GM23338 (cell line): ENCODE measurements around the gene POLA1. TPM values are rescaled to one million over a fixed set of nuclear protein-coding genes. Genes with fewer than 3 reads are reported as not detected.

Source experiments
- ATAC-seq: fragments of 200-7000 bp; cut with Tn5 transposase; 3 replicates; pipeline ENCODE4 v1.9.1; 2020
- DNase-seq: peaks from one replicate; pipeline ENCODE4 v3.0.0-alpha.2; 2015; ENCODE audit warnings: low spot score
- H2AFZ ChIP-seq: fragments of 200-600 bp; sonication (generic); 2 replicates; pipeline ENCODE4 v1.8.0; 2016; ENCODE audit warnings: antibody characterized with exemption, mild to moderate bottlenecking, moderate library complexity
- H3F3A ChIP-seq: fragments of 200-600 bp; sonication (generic); replicated peaks from 2 replicates; pipeline ENCODE4 v1.8.0; 2017; ENCODE audit warnings: antibody characterized with exemption, mixed run types, low read depth
- H3K27ac ChIP-seq: fragments of 200-600 bp; sonication (generic); 2 replicates; pipeline ENCODE4 v1.6.1; 2016; ENCODE audit warnings: low read depth
- H3K27me3 ChIP-seq: fragments of 200-600 bp; sonication (generic); 2 replicates; pipeline ENCODE4 v1.8.0; 2016; ENCODE audit warnings: mild to moderate bottlenecking, mixed run types, moderate library complexity; ENCODE audit not compliant: insufficient read depth
- H3K36me3 ChIP-seq: fragments of 200-600 bp; sonication (generic); 2 replicates; pipeline ENCODE4 v1.8.0; 2016; ENCODE audit warnings: mild to moderate bottlenecking; ENCODE audit not compliant: insufficient read depth
- H3K4me1 ChIP-seq: fragments of 200-600 bp; sonication (generic); 2 replicates; pipeline ENCODE4 v1.8.0; 2016; ENCODE audit warnings: mild to moderate bottlenecking, moderate library complexity; ENCODE audit not compliant: insufficient read depth
- H3K4me2 ChIP-seq: fragments of 200-600 bp; sonication (generic); 2 replicates; pipeline ENCODE4 v1.7.1; 2017; ENCODE audit warnings: mixed run types
- H3K4me3 ChIP-seq: fragments of 200-600 bp; sonication (generic); 2 replicates; pipeline ENCODE4 v1.6.1; 2016; ENCODE audit warnings: mixed run types
- H3K79me2 ChIP-seq: fragments of 200-600 bp; sonication (generic); replicated peaks from 2 replicates; pipeline ENCODE4 v1.8.0; 2017; ENCODE audit warnings: mild to moderate bottlenecking; ENCODE audit not compliant: insufficient read depth
- H3K9me2 ChIP-seq: fragments of 200-600 bp; sonication (generic); 2 replicates; pipeline ENCODE4 v1.8.0; 2017; ENCODE audit not compliant: insufficient read depth
- H4K20me1 ChIP-seq: fragments of 200-600 bp; sonication (generic); replicated peaks from 2 replicates; pipeline ENCODE4 v1.8.0; 2017; ENCODE audit warnings: mild to moderate bottlenecking; ENCODE audit not compliant: insufficient read depth
- H3K27ac Mint-ChIP-seq: 2 replicates; pipeline ENCODE4 v1.8.0; 2020; ENCODE audit warnings: inconsistent platforms, mild to moderate bottlenecking, moderate library complexity, mixed read lengths
- H3K27me3 Mint-ChIP-seq: 3 replicates; pipeline ENCODE4 v1.8.0; 2022; ENCODE audit warnings: low read depth, mild to moderate bottlenecking, moderate library complexity, mixed read lengths, inconsistent platforms; ENCODE audit not compliant: insufficient read depth, poor library complexity
- H3K36me3 Mint-ChIP-seq: 3 replicates; pipeline ENCODE4 v1.8.0; 2021; ENCODE audit warnings: low read depth, mild to moderate bottlenecking, inconsistent platforms, moderate library complexity, mixed read lengths
- H3K4me1 Mint-ChIP-seq: 3 replicates; pipeline ENCODE4 v1.8.0; 2020; ENCODE audit warnings: mild to moderate bottlenecking, inconsistent platforms, mixed read lengths
- H3K4me3 Mint-ChIP-seq: 3 replicates; pipeline ENCODE4 v1.8.0; 2021; ENCODE audit warnings: moderate library complexity, mild to moderate bottlenecking, inconsistent platforms, mixed read lengths
- H3K9me3 Mint-ChIP-seq: 3 replicates; pipeline ENCODE4 v1.8.0; 2020; ENCODE audit warnings: moderate library complexity, mild to moderate bottlenecking, inconsistent platforms, mixed read lengths
- CREB1 ChIP-seq: fragments of 250-450 bp; sonication (Bioruptor Pico); IDR thresholded peaks from 2 replicates; pipeline ENCODE4 v1.5.0; 2020; ENCODE audit warnings: low read depth, mild to moderate bottlenecking, moderate library complexity
- CTCF ChIP-seq, 2 experiments: fragments of 200-600 bp in 1 of 2; sonication (generic) in 1 of 2; conservative IDR thresholded peaks; 2 replicates each; pipeline versions ENCODE4 v1.5.1 to v1.6.1; 2016 to 2017; ENCODE audit warnings: antibody characterized with exemption in 2 of 2, low read depth in 2 of 2, mild to moderate bottlenecking in 2 of 2, moderate library complexity in 1 of 2
- EZH2 ChIP-seq: fragments of 200-600 bp; sonication (generic); IDR thresholded peaks from one replicate; pipeline ENCODE4 v1.8.0; 2017; ENCODE audit warnings: antibody characterized with exemption, mild to moderate bottlenecking, low read depth; ENCODE audit not compliant: unreplicated experiment
- EZH2phosphoT487 ChIP-seq: fragments of 200-600 bp; sonication (generic); IDR thresholded peaks from one replicate; pipeline ENCODE4 v1.8.1; 2018; ENCODE audit warnings: antibody characterized with exemption; ENCODE audit not compliant: unreplicated experiment
- POLR2AphosphoS5 ChIP-seq: IDR thresholded peaks from 2 replicates; pipeline ENCODE4 v1.6.1; 2016; ENCODE audit warnings: antibody characterized with exemption, low read depth
- REST ChIP-seq: IDR thresholded peaks from one replicate; pipeline ENCODE4 v1.6.1; 2018; ENCODE audit warnings: antibody characterized with exemption; ENCODE audit not compliant: unreplicated experiment
- STAT1 ChIP-seq: IDR thresholded peaks from one replicate; pipeline ENCODE4 v1.6.1; 2016; ENCODE audit warnings: antibody characterized with exemption; ENCODE audit not compliant: unreplicated experiment
- ZNF114 ChIP-seq: fragments of 250-450 bp; sonication (Bioruptor Pico); IDR thresholded peaks from 2 replicates; pipeline ENCODE4 v1.5.0; 2020; ENCODE audit warnings: mild to moderate bottlenecking, moderate library complexity
- ZNF462 ChIP-seq: fragments of 250-450 bp; sonication (Bioruptor Pico); IDR thresholded peaks from 2 replicates; pipeline ENCODE4 v1.5.0; 2020; ENCODE audit warnings: mild to moderate bottlenecking, moderate library complexity
- polyA plus RNA-seq: library from polyadenylated mRNA; unstranded; fragments of >200 nt; fragmentation: Nextera tagmentation; extraction: Ambion mirVana; gene quantifications from 2 replicates; pipeline ENCODE4 v1.2.1, GENCODE V29; 2016
- total RNA-seq: library from RNA; depleted of rRNA; stranded (reverse); fragments of >200 nt; shearing (Covaris generic); gene quantifications from 2 replicates; pipeline ENCODE4 v1.2.3, GENCODE V29; 2014

The POLA1 gene
- total and polyA plus RNA-seq, 2 experiments from 2014 or later, result 12.6 to 36.6 TPM

- Mint-ChIP-seq H3K4me1 (peaks cover 16% of the 10 kb centered on the region; the same call in 2 of the 3 replicates), H3K27ac (no peak overlapping the region), H3K4me3 (no peak overlapping the region), H3K9me3 (no peaks in the 10 kb centered on the region), H3K36me3 (peaks cover 4% of the 10 kb centered on the region; the same call in 2 of the 3 replicates), H3K27me3 (peaks cover 2% of the 10 kb centered on the region)
- TF ChIP-seq ZNF114 (CRISPR knock-in tag), result no peak
- no peak for TF ChIP-seq EZH2
- no peak for TF ChIP-seq EZH2phosphoT487
- TF ChIP-seq REST, result no peak
- no peak for TF ChIP-seq STAT1
- no peak for TF ChIP-seq POLR2AphosphoS5
- no peak for TF ChIP-seq CREB1
- no peak for TF ChIP-seq CTCF (conservative IDR thresholded peaks at IDR 0.05; ENCODE audit: low read depth in 2 of 2)
- TF ChIP-seq ZNF462 (CRISPR knock-in tag), result no peak
- H3K9me2 ChIP-seq, result no peaks in the 10 kb centered on the region
- H3F3A ChIP-seq, result no peaks in the 10 kb centered on the region
- H3K4me2 ChIP-seq, result no peak overlapping the region
- H3K36me3 ChIP-seq, result no peaks in the 10 kb centered on the region
- DNase-seq (no peak), ATAC-seq (no peak)
- H3K4me1 ChIP-seq, result 0 out of 2 replicates have a peak, but pooled peaks cover 4% of the 10 kb centered on the region
- H4K20me1 ChIP-seq, result no peaks in the 10 kb centered on the region
- no peak overlapping the region for H2AFZ ChIP-seq
- H3K27ac ChIP-seq, result no peak overlapping the region
- no peak overlapping the region for H3K4me3 ChIP-seq
- no peaks in the 10 kb centered on the region for H3K79me2 ChIP-seq
- H3K27me3 ChIP-seq, result no peaks in the 10 kb centered on the region
Observed at GRCh38 chrX:24928114-24928513, 234.4 kb downstream of the POLA1 start.
